Measurements from ENCODE around the gene CNTFR.

The CNTFR gene

GRCh38 chr9:34615132-34615531 lies 25.6 kb upstream of the CNTFR start:
- DNase-seq = no peak

DNA sequence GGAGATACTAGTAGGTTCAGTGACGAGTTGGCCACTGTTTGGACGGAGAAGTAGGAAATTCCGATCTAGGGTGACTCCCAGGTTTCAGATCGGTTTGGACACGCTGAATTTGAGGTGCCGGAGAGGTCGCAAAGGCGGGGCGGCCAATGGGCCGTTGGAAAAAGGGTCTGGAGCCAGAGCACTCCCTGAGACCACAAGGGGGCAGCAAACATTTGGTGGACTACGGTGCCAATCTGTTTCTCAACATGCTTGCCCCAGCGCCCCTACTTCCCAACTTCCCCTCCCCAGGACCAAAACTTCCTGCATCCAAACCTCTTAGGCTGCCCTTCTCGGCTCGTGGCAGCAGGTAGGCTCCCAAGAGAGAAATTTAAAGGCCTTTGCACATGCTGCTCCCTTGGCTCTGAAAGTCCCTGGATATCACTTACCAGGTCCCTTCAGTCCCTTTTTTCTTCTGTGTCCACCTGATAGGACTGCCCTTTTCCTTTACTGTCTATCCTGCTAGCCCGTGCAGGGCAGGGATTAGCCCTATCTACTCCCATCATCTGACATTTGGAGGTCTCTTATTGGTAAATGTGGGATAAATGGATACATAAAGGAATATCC lies 23.4 kb upstream of the CNTFR start:
- DNase-seq = peak; percentile 66

GRCh38 chr9:34611811-34612787 lies 22.6 kb upstream of the CNTFR start, which contains the start of gene RPP25L:
Gene RPP25L, minus strand, starts transcription at chr9:34612097. Its CDS starts 801 bp downstream, at chr9:34611296.
- peak; percentile 85 for DNase-seq

- no peak for DNase-seq
These were observed 21.8 kb upstream of the CNTFR start for GRCh38 chr9:34611251-34611810.

DNA sequence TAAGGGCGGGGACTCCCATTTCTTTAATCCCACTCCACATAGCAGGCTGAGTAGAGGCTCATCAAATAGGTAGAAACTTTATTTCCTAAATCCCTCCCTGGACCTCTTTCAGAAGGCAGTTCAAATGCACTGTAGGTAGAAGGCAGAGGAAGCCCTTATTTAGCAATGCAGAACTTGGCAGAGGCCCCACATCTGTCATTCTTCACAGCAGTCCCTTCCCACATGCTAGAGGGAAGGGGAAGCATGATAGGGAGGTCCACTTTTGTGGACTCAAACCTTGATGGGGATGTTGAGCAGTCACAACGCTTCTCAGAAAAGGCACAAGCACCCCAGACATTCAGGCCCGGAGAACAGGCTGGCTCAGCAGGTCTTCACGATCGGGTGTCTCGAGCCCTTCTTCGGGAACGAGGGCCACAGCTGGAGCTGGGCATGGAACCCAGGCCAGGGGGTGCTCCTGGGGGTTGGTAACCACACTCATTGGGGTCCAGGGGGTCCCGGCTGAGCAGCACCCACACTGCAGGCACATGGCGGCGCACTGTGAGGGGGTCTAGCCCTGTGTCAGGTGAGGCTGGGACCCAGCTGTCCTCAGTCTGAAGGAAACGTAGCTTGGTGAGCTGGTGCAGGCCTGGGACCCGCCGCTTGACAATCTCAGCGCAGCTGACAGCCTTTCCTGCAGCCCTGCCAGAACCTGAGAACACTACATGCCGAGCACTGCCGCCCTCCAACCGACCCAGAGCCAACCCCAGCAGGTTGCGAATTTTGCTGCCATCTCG lies 21.1 kb upstream of the CNTFR start:
- no peak for DNase-seq

DNA sequence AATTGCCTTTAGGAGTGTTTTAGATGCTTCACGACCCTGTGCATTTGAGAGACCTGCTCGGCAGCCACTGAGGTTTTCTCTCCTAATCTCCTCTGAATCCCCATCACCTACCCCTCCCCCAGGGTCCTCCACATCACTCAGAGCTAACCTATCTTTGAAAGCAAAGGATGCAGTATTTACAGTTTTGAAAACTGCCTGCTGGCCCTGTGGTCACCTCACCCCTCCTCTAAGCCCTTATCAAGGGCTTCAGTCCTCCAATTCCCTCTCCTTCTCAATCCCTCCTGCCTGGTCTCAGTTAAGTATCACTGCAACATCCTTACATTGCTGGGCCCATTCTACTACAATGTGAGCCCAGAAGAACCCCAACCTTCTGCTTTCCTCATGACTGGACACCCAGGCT lies 17.8 kb upstream of the CNTFR start:
- no peak for DNase-seq

DNA sequence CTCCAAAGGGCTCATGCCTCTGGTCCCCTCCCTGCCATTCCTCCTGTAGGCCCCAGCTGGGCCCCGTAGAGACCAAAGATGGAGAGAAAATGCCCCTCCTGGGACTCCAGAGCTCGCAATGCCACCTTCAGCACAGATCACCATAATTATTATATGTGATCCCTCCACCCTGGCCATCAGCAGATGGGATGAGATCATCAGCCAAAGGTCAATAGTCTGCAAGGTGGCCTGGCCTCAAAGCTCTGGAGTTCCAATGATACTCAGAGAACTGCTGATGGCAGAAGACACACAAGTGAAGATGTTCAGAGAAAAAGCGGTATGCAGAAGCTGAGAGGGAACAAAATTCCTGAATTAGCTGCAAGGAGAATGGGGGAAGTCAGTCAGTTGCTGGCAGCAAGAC lies 17.4 kb upstream of the CNTFR start:
- DNase-seq = no peak

- no peak for DNase-seq
These were observed 16.7 kb upstream of the CNTFR start for GRCh38 chr9:34606190-34606589.

DNA sequence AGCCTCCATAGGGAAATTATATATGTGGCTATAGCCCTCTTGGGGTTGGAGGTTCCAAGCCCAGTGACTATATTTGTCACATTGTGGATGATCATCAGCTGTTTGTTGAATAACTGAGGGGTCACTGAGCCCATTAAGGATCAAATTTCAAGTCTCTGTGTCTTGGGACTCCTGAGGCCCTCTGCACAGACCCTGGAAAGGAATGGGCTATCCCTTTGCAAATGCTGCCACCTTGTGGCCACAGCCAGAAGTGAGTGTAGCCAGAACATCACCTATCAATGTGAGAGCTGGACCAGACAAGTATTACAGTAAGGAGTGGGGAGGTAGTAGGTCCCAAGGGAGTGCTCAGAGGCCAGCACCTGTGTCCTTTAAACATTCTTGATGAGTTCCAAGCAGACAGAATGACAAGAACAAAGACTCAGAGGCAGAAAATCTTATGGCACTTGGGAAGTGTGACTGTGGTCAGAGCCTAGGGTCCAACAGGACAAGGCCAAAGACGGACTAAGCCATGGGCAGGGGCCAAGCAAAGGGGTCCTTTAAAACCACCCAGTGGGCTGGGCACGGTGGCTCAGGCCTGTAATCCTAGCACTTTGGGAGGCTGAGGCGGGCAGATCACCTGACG lies 14.2 kb upstream of the CNTFR start:
- peak; percentile 82 for DNase-seq

GRCh38 chr9:34601937-34602573 lies 12.5 kb upstream of the CNTFR start:
- DNase-seq = no peak

- no peak for DNase-seq
These were observed 11.4 kb upstream of the CNTFR start for GRCh38 chr9:34600908-34601307.

DNA sequence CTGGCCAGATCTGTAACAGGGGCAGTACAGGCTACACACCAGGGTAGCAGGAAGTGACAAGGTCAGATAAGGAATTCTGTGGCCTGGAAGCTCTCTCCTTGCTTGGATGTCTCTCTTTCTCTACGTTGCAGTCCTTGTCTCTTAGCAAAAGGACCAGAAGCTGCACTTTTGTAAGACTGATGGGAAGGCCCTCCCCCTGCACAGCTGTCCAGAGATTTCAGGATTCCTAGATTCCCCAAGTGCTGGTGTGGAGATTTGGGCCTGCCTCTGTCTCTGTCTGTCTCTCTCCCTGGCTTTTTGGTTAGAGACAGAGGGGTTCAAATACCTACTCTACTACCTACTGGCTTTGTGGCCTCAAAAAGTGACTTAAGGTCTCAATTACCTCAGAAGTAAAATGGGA lies 10.0 kb upstream of the CNTFR start:
- DNase-seq = no peak

DNA sequence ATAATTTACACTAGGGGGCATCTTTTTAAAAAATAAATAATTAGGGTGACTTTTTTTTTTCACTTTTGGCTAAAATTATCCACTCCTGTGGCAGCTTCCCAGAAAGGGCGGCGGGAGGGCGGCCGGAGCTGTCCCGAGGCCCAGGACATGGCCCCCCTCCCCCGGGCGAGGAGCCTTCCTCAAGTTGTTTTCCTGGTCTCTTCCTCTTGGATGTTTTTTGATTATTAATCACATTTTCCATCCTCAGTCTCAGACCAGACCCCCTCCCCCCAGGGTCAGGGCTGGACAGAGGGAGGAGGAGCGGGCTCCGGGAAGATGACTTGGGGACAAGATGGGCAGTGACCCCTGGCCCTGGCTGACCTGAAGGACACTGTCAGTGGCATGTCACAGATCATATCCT lies 4.7 kb upstream of the CNTFR start:
- DNase-seq = no peak

DNA sequence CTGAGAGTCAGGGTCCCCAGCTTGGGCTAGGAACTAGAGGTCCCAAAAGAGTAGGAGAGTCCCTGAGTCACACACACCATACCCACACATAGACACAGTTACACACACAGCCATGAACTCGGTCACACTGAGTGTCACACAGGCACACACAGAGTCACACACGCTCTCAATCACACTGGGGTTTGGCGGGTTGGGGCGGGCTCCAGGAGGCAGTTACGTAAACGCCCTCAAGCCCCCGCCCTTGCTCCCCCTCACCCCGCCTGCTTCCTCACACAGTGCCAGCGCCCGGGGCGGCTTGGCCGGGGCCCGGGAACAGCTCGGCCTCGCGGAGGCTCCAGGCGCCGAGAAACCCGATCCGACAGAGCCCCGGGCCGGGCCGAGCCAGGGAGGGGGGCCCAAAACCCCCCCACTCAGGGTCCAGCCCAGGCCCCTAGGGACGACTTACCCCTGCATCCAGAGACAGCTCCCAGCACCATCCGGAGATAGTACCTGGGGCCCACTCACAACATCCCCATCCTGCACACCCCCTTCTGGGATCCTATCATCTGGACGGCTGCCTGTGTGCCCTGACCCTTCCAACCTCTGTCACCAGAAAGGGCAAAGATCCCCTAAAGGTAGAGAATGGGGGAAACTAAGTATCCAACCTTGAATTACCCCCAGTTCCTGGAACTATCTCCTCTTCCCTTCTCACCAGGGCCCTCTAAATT lies 3.5 kb upstream of the CNTFR start:
- DNase-seq = no peak

- DNase-seq = no peak
These were observed 2.7 kb upstream of the CNTFR start for GRCh38 chr9:34591917-34592866.

DNA sequence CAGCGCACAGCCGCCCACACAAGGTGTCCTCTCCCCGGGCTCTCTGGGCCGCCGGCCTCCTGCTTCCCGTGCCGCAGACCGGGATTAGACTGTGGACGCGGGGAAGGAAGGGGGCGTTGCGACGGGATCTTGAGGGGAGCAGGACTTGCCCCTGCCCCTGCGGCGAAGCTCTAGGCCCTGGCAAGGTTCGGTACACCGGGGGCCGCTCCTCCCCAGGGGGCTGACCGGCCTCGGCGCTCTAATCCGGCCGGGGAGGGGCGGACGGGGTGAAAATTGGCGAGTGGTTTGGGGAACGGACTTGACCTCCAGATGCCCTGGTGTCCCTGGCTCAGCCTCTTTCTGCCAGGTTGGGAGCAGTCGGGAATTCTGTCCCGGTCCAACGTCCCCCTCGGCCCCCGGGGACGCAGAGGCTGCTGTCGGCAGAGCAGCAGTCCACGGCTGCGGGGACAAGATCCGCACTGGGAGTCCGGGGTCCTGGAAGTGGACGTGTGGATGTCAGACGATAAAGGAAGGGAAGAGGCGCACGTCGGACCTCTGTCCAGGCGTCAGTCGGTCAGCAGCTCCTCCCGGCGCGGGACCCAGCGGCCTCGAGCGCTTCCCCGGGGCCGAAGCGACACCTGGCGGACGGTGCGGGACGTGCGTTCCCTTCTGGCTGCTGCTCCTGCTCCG lies 1.9 kb upstream of the CNTFR start:
- DNase-seq = peak; percentile 84

DNA sequence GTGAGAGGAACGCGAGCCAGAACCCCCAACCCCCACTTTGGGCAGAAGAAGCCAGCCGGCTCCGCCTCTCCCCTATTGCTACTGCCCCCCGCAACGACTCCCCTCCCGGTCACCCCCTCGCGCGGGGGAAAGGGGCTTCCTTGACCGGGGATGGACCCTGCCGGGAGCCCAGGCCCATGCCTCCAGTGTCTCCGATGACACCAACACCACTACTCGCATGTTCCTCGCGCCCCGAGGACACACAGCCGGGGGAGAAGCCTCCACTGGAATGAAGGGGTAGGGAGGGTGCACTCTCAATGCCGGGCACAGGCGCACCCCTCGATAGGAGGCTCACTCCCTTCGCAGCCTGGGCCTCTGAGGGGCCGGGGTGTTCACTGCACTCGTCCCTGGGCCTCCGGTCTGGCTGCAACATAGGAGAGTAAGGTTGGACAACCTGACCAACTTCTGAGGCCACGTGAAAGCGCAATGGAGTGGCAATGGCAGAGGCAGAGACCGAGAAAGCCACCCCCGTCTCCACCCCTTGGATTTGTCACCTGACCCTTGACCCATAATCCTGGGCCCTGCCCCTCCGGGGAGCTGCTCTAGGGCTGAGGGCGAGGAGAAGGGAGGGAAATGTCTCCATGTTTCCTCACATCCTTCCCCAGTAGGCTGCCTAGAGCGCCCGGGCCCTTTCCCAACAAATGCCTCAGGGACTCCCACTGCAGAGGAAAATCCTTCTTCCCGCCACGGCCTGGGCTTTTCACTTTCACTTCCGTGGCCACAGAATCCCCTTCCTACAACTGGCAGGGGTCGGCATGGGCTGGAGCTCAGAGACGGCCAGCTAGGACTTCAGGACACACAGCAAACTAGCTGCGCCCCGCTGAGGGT lies 1.1 kb upstream of the CNTFR start:
- DNase-seq = peak; percentile 17
